ENCODE results near the gene SLC11A1.
A peak's percentile ranks its signal among the peaks of the same experiment; 100 is the strongest.

The SLC11A1 gene

DNA sequence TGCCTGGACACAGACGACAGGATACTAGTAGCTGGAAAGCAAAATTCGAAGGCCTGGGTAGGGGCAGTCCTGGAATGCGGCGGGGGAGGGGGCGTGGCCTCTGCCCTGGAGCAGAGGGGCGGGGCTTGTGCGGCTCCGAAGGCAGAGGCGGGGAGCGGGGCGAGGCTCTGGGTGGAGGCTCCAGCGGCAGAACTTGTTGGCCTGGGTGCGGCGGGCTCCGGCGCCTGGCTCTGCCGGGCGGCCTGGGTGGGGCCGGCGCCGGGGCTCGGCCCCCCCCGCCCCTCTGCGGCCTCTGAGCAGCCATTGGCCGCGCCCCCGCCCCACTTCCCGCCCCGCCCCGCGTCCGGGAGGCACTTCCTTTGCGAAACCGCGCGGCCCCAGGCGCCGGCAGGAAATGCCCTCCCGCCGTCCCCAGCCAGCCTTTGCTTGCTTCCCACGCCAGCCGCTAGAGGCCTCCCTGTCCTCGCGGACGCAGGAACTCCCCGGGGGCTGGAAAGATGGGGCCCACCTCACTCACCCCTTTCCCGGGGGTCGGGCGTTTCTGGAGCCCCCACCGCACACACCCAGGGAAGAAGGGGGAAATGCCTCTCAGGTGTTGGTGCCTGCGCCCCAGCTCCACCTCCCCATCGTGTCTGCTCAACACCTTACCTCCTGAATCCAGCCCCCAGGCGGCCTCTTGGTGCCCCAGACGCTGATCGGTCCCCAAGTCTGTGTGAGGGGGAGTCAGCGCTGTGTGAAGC, 24.3 kb downstream of the SLC11A1 start:
- DNase-seq: peak; percentile 89

DNA sequence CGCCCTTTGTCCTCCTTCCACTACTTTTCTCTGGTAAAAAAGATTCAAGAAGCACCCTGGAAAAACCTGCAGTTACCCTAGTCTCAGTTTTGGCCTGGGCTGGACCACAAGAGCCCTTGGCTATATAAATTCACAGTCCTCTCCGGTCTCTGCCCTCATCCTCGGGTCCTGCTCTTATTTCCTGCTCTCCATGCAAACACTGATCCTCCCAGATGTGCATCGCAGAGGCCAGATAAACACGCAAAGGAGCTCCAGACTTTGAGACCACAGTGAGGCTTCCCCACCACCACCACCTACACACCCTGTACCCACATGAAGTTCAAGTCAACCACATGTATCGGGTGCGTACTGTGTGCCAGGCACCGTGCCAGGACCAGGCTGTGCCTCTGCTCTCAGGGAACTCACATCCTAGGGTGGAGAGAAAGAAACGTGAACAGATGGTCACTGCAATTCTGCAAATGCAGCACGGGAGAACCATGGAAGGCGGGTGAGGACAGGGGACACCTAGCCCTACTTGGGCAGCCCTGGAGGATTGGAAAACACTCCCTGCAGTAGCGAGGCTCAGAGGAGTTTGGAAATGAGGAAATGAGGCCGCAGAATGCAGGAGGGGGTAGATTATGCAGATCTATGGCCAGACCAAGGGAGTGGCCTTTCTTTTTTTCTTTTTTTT, 25.0 kb downstream of the SLC11A1 start:
- peak; percentile 65 for DNase-seq

DNA sequence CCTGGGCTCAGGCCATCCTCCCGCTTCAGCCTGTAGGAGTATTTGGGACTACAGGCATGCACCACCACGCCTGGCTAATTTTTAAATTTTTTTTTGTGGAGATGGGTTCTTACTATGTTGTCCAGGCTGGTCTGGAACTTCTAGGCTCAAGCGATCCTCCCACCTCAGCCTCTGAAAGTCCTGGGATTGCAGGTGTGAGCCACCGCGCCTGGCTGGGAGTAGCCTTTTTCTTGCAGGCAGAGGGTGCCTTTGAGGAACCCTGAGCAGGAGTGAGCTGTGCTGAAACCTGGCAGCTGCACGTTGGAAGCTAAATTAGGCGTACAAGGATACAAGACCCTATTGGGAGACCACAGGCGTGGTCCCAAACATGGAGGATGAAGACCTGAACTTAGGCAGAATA, 25.6 kb downstream of the SLC11A1 start:
- DNase-seq: no peak

DNA sequence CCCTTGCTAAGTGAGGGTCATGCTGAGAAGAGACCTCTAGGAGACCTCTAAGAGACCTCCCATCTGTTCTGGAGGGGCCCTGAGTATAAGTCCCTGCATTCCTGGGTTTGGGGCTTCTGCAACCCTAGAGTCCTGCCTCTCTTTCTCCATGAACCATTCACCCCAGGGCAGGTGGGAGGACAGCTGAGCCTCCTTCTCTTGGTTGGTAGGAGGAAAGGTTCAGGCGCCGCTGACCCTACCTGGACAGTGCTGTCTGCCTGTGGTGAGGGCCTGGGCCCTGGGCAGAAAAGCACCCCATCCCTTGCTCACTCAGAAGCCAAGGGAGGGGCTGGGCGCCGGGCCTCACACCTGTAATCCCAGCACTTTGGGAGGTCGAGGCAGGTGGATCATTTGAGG, 36.2 kb downstream of the SLC11A1 start:
- DNase-seq: no peak

DNA sequence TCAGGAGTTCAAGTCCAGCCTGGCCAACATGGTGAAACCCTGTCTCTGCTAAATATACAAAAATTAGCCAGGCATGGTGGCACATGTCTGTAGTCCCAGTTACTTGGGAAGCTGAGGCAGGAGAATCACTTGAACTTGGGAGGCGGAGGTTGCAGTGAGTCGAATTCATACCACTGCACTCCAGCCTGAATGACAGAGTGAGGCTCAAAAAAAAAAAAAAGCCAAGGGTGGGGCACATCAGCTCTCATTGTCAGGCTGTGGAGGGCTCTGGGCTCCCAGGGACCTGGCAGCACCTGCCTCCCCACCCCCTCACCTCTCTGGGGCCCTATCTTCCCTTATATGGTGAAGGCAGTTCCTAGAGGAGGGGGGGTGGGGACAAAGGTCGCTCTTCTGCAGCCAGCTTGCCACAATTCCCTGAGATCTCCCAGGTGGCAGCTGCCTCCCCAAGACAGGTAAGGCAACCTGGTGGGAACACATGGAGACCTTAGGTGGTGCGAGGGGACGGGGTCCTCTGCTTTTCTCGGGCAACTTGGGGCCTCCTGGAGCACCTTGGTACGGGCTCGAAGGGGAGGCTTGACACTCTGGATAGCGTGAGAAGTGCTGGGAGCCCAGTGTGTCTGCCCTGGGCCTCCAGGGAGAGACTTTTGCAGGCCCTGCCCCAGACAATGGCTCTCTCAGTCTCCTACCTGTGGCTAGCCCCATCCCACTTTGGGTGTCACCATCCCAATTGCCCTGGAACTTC, 36.8 kb downstream of the SLC11A1 start, which contains the start of gene VIL1:
TSS of gene VIL1 (plus strand) at position 407 of the 742 bp plus-strand sequence. CDS start 4,656 bp downstream, outside the sequence.
- DNase-seq: no peak

DNA sequence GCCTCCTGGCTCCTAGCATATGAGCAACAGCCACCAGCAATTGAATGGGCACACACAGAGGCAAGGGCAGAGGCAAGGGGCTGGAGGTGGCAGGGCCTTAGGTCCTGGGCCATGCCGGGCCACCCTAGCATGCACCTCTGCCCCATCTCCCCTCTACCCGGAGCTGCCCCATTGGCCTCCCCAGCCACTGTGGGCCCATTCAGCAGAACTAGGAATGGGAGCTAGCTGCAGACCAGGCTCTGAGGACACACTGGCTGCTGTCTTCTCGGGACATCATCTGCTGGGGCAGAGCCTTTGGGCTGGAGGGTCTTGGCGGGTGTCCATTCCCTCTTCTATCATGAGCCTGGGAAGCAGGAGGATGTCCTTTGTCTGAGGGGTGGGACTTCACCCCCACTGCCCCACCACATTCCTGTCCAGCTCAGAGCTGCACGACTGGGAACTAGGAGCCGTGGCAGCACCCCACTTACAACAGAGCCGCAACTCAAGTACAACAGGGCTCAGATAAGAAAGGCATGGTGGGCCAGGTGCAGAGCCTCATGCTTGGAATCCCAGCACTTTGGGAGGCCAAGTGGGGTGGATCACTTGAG, 37.6 kb downstream of the SLC11A1 start:
- DNase-seq: no peak

DNA sequence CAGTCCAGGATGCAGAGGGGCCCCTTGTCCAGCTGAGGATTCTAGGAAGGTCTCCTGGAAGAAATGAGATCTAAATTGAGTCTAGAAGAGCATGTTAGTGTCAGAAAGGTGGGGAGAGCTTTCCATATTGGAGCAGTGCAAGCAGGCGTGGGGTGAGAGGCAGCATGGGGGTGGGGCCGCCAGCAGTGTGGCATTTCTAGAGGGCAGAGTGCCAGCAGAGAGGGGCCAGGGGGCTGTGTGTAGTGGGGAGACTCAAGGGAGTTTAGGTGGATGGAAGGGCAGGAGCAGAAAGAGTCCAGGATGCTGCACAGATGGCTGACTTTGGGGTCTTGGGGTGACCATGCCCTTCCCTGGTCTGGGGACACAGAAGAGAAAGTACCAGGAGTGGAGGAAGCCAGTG, 39.0 kb downstream of the SLC11A1 start:
- no peak for DNase-seq

DNA sequence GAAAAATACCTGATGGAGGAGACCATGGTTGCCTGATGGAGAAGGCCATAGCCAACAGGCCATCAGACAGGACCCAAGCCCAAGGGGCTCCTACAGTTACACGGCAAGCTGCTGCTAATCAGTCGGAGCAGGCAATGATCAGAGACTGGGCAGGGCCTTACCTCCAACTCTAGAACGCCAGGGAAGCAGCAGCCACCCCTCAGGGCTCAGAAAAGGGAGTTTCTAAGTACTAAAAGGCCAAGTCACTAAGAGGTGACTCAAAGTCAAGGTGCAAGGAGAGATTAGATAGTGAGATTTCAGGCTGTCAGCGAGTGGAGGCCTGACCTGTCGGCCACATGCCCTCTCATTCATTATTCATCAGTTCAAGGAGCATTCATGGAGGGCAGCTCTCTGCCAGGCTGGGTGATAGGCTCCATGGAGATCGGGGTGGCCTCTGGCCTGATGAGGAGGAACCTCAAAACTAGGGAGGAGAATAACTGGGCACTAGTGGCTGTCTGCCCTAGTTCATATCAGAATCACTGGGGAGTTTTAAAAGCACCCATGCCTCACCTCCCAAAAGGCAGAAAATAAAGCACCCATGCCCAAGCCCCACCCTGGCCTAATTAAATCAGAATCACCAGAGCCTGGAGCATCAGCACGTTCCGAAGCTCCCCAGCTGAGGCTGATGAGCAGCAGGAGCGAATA, 40.5 kb downstream of the SLC11A1 start:
- DNase-seq: no peak

DNA sequence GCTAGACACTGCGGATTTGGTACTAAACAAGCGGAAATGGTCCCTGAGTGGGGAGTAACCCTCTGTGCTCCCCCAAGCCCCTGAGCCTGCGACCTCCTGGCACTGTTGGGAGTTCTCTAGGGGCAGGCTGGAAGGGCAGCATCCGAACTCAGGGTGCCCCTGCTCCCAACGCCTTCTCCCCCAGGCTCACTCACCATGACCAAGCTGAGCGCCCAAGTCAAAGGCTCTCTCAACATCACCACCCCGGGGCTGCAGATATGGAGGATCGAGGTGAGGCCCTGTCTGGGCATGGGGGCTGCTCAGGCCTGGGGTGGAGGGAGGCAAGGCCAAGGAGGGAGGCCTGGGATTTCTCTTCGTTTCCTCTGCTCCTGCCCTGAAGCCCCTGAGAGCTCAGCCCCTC, 41.5 kb downstream of the SLC11A1 start:
- no peak for DNase-seq

DNA sequence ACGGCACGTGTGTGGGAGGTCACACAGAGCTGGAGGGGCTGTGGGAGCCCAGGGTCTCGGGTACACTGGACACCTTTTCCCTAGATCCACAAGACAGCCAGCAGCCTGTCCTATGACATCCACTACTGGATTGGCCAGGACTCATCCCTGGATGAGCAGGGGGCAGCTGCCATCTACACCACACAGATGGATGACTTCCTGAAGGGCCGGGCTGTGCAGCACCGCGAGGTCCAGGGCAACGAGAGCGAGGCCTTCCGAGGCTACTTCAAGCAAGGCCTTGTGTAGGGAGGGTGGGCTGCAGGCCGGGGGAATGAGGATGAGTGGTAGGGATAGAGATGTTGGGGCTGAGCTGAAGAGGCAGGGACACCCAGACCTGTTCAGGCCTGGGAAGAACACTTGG, 43.5 kb downstream of the SLC11A1 start:
- no peak for DNase-seq

DNA sequence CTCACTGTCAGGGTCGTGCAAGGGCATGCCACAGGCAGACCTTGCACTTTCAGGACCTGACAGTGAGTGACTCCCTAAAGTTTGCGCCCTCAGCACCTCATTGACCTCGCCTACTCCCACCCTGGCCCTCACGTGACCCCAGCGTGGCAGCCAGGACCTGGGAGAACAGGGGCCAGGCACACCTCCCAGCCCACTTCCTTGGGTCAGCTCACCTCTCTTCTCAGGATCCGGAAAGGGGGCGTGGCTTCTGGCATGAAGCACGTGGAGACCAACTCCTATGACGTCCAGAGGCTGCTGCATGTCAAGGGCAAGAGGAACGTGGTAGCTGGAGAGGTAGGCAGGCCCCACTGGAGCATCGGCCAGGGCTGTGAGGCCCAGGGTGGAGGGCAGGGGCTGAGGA, 45.7 kb downstream of the SLC11A1 start:
- no peak for DNase-seq

DNA sequence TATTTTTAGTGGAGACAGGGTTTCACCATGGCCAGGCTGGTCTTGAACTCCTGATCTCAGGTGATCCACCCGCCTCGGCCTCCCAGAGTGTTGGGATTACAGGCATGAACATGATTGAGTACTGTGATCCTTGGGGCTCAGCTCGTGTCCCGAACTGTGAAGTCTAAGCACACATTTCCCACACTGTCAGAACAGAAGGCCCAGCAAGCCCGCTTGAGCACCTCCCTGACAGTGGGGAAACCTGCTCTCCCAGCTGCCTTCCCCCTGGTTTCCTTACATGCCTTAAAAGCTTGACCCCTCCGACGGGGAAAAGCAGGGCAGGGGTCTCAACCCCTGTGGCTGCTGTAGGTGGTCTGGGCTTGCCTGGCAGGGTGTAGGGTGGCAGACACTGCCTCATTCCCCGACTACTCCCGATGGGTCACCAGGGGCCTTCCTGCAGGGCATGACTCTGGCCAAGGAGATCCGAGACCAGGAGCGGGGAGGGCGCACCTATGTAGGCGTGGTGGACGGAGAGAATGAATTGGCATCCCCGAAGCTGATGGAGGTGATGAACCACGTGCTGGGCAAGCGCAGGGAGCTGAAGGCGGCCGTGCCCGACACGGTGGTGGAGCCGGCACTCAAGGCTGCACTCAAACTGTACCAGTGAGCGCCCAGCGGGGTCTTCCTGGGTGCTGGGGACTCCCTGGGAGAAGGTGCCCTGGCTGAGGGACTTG, 46.9 kb downstream of the SLC11A1 start:
- DNase-seq: no peak

DNA sequence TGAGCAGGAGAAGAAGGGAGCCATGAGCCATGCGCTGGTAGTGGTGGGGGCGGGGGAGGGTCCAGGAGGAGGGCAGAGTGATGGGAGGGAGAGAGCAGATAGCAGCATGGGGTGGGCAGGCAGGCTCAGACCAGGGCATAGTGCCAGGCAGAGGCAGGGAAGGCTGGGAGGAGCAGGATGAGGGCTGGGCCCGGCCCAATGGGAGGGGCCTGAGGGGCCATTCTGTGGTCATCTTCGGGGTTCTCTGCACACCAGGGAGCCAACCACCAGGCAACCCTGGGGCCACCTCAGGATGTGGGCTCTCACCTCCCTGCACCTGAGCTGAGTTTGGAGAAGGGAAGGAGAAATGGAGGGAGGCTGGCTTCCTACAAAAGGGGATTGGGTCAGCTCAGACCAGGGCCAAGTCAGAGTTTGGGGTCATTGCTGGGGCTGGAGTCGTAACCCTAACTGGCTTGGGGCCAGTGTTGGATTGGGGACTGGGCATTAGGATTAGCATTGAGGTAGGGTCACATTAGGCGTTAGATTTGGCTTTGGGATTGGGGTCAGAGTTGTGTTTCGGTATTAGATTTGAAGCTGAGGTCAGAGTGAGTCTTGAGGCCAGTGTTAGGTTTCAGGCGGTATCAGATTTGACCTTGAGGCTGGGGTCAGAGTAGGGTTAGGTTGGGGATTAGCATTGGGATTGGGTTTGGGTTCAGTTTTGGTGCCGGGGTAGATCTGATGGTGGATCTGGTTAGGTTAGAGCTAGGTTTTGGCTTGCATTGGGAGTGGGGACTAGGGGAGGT, 48.0 kb downstream of the SLC11A1 start:
- DNase-seq: no peak

DNA sequence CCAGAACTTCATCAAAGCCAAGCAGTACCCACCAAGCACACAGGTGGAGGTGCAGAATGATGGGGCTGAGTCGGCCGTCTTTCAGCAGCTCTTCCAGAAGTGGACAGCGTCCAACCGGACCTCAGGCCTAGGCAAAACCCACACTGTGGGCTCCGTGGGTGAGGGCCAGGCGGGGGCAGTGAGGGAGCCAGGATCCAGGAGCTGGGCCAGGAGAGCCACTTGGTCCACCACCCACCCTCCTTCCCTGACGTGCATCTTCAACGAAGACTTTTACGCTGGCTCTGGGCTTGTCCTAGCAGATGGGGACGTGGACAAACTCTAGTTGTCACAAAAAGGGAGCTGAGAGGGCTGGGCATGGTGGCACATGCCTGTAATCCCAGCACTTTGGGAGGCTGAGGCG, 48.6 kb downstream of the SLC11A1 start:
- DNase-seq: no peak

DNA sequence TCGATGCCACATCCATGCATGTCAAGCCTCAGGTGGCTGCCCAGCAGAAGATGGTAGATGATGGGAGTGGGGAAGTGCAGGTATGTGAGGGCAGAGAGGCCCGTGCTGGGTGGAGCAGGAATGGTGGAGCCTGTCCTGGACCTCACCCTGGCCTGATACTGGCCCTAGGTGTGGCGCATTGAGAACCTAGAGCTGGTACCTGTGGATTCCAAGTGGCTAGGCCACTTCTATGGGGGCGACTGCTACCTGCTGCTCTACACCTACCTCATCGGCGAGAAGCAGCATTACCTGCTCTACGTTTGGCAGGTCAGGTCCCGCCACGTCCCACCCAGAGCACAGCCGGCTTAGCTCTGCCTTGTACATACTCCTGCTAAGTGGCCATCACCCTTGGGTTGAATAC, 49.8 kb downstream of the SLC11A1 start:
- DNase-seq: no peak

DNA sequence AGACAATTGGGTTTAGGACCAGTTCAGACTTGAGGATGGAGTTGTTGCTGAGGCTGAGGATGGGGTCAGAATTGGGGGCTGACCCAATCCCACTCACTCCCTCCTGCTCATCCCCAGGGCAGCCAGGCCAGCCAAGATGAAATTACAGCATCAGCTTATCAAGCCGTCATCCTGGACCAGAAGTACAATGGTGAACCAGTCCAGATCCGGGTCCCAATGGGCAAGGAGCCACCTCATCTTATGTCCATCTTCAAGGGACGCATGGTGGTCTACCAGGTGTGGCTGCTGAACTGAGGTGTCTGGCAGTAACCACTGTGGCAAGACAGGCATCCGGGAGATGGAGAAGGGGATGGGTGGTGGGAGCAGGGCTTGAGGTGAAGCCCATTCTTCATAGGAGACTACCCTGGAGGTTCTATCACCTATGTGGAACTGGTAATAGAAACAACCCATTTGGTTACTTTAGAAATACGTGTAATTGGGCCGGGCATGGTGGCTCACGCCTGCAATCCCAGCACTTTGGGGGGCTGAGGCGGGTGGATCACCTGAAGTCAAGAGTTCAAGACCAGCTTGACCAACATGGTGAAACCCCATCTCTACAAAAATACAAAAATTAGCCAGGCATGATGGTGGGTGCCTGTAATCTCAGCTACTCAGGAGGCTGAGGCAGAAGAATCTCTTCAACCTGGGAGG, 50.7 kb downstream of the SLC11A1 start:
- DNase-seq: no peak

DNA sequence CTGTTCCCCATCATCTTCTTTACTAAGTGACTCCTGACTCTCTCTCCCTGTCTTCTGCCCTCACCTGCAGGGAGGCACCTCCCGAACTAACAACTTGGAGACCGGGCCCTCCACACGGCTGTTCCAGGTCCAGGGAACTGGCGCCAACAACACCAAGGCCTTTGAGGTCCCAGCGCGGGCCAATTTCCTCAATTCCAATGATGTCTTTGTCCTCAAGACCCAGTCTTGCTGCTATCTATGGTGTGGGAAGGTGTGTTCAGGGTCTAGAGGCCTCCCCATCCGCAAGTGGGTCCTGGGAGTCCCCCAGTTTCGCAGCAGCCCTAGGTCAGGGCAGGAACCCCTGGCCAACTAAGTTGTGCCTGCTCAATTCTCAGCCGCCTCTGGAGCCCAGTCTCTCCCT, 52.4 kb downstream of the SLC11A1 start:
- DNase-seq: no peak

DNA sequence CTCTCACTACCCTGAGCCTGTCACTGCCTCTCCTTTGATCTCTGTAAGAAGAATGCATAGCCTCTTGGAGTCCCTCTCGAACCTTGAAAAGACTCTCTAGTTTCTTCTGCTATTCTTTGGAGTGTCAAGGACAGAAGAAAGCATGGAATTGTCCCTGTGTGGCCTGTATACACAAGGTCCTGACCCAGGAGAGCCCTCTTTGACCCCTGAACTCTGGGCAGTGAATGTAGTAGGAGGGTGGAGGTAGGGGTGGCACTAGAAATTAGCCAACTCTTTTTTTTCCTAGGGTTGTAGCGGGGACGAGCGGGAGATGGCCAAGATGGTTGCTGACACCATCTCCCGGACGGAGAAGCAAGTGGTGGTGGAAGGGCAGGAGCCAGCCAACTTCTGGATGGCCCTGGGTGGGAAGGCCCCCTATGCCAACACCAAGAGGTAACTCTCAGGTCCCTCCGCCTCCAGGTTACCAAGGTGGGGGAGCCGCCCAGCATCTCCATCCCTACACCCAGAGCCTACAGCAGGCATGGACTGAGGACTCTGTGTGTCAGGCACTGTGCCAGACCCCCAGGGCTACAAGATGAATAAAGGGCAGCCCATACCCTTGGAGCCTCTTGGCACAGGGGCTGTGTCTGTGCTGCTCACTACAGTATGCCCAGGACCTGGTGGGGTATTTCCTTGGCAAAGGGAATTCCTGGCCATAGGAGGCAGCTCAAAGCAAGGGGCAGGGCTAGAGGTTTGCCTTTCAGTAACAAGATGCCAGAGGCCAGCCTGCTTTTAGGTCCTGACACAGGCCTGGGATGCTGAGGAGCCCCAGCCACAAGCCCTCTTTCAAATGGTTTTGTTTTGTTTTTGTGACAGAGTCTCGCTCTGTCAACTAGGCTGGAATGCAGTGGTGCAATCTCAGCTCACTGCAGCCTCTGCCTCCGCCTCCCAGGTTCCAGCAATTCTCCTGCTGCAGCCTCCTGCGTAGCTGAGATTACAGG, 53.2 kb downstream of the SLC11A1 start:
- DNase-seq: no peak

DNA sequence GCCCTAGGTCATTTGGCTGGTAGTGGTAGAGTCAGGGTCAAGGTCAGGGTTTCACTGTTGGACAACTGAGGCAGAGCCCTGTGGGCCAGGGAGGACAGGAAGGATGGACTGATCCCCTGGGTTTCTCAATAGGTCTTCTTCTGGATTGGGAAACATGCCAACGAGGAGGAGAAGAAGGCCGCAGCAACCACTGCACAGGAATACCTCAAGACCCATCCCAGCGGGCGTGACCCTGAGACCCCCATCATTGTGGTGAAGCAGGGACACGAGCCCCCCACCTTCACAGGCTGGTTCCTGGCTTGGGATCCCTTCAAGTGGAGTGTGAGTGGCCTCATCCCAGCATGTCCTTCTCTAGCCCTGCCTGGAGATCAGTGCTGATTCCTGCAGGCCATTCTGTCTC, 54.9 kb downstream of the SLC11A1 start:
- DNase-seq: no peak

DNA sequence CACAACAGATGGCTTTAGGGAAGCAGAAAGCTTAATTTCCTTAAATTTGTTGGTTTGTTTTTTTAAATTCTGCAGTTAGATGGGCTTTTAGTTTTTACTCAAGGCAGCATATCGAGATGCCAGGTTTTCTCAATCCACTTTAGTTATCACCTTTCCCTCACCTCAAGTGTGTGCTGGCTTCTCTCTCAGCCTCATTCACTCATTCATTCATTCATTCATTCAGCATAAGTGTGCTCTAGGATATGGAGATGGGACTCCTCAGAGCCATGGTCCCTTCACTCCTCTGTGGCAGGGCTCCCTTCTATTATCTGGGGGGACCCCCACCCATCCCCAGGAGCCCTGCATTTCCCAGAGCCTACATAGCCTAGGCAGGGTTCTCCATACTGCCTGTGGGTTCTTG, 55.9 kb downstream of the SLC11A1 start:
- DNase-seq: no peak
